Measurements from ENCODE around the gene ATPAF1. TPM values are rescaled to one million over a fixed set of nuclear protein-coding genes. Genes with fewer than 3 reads are reported as not detected.

ATPAF1 gene
- total and polyA plus RNA-seq, 9 of the 15 experiments (the other 6 are each of a cell fraction or from before 2014, with no cell fraction given): 6.3 to 56.2 (median 27.4) TPM

DNA sequence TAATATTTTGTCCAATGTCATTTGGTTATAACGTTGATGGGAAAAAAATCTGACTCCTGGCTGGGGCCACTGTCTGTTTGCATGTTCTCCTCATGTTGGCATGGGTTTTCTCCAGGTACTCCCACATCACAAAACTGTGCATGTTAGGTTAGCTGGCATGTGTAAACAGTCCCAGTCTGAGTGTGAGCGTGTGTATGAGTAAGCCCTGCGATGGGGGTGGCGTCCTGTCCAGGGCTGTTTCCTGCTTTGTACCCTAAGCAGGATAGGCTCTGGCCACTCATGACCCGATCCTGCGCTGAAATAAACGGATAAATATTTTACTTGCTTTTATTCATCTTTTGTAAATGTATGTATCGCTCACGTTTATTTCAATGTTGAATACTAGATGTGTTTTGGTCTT, 37.2 kb upstream of the ATPAF1 start:
- BruUV-seq (replicated peaks): no TSS peak
- Histone ChIP-seq H3K9me3 (replicated peaks; ENCODE audit: control insufficient read depth, insufficient read depth, low read depth, low read length) (no peaks in the 10 kb centered on the region), H3K79me2 (ENCODE audit: control insufficient read depth, insufficient read depth, low read length) (0 out of 3 replicates have a peak, but pooled peaks cover 5% of the 10 kb centered on the region), H3K27ac (ENCODE audit: extremely low read depth, low read depth, low read length) (no peak overlapping the region), H3K4me2 (ENCODE audit: insufficient read depth, low read length) (no peak overlapping the region), H4K20me1 (replicated peaks; ENCODE audit: control insufficient read depth, insufficient read depth, low read length) (no peaks in the 10 kb centered on the region), H3K9ac (ENCODE audit: insufficient read depth in 1 of 2, low read depth in 2 of 2, low read length in 2 of 2) (no peak overlapping the region), H2AFZ (ENCODE audit: low read depth, low read length) (no peak overlapping the region), H3K36me3 (ENCODE audit: control insufficient read depth, insufficient read depth, low read length) (peaks cover 78% of the 10 kb centered on the region), H3K4me1 (replicated peaks in 1 of 2; ENCODE audit: control insufficient read depth in 2 of 2, insufficient read depth in 2 of 2, low read length in 2 of 2) (no peaks in the 10 kb centered on the region), H3K27me3 (ENCODE audit: control insufficient read depth in 2 of 2, insufficient read depth in 2 of 2, low read length in 2 of 2) (no peaks in the 10 kb centered on the region), H3K9me1 (ENCODE audit: control insufficient read depth, insufficient read depth, low read length) (no peaks in the 10 kb centered on the region), H3K4me3 (no peak overlapping the region)
- WGBS (ENCODE audit: insufficient coverage, low coverage, missing lambda C conversion rate): 84% methylated on average over 9 of the region's 9 CpGs
- DNase-seq (ENCODE audit: extremely low read depth in 1 of 4, low spot score in 3 of 4) (no peak), ATAC-seq (no peak), FAIRE-seq (no peak)
- intact Hi-C loops (cut with micrococcal nuclease) (no loop called here), in situ Hi-C loops (cut with MboI) (no loop called here)
- TF ChIP-seq NFE2 (IDR thresholded peaks at IDR 0.05; ENCODE audit: low read depth): no peak
- no peak for TF ChIP-seq ZNF253 (CRISPR knock-in tag; conservative IDR thresholded peaks at IDR 0.05)
- TF ChIP-seq, protein P1, sequence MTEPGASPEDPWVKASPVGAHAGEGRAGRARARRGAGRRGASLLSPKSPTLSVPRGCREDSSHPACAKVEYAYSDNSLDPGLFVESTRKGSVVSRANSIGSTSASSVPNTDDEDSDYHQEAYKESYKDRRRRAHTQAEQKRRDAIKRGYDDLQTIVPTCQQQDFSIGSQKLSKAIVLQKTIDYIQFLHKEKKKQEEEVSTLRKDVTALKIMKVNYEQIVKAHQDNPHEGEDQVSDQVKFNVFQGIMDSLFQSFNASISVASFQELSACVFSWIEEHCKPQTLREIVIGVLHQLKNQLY (CRISPR knock-in tag; conservative IDR thresholded peaks at IDR 0.05): no peak
- TF ChIP-seq, protein P2, sequence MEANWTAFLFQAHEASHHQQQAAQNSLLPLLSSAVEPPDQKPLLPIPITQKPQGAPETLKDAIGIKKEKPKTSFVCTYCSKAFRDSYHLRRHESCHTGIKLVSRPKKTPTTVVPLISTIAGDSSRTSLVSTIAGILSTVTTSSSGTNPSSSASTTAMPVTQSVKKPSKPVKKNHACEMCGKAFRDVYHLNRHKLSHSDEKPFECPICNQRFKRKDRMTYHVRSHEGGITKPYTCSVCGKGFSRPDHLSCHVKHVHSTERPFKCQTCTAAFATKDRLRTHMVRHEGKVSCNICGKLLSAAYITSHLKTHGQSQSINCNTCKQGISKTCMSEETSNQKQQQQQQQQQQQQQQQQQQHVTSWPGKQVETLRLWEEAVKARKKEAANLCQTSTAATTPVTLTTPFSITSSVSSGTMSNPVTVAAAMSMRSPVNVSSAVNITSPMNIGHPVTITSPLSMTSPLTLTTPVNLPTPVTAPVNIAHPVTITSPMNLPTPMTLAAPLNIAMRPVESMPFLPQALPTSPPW (CRISPR knock-in tag; IDR thresholded peaks at IDR 0.05): no peak
- no peak for TF ChIP-seq MXI1 (IDR thresholded peaks at IDR 0.05; ENCODE audit: low read depth, low read length)
- no peak for TF ChIP-seq HNRNPH1 (optimal IDR thresholded peaks at IDR 0.05; ENCODE audit: low read depth, low read length)
- TF ChIP-seq MAFK (IDR thresholded peaks at IDR 0.05; ENCODE audit: low read length): no peak
- no peak for TF ChIP-seq ZC3H8 (IDR thresholded peaks at IDR 0.05)
- TF ChIP-seq, protein P3, sequence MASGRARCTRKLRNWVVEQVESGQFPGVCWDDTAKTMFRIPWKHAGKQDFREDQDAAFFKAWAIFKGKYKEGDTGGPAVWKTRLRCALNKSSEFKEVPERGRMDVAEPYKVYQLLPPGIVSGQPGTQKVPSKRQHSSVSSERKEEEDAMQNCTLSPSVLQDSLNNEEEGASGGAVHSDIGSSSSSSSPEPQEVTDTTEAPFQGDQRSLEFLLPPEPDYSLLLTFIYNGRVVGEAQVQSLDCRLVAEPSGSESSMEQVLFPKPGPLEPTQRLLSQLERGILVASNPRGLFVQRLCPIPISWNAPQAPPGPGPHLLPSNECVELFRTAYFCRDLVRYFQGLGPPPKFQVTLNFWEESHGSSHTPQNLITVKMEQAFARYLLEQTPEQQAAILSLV (tag; IDR thresholded peaks at IDR 0.05): no peak
- no peak for TF ChIP-seq TBL1XR1 (IDR thresholded peaks at IDR 0.05; ENCODE audit: low read length in 2 of 2)
- no peak for TF ChIP-seq ATF1 (CRISPR knock-in tag; IDR thresholded peaks at IDR 0.05)
- TF ChIP-seq ATF1 (tag; IDR thresholded peaks at IDR 0.05): no peak
- no peak for TF ChIP-seq NR2C1 (IDR thresholded peaks at IDR 0.05)
- TF ChIP-seq NR2C1 (tag; IDR thresholded peaks at IDR 0.05): no peak
- TF ChIP-seq CBFA2T3 (IDR thresholded peaks at IDR 0.05): no peak
- ChIA-PET POLR2A (interaction anchor here (0.7 to 2.7 kb wide), 2 partner anchors 9 to 10 kb away, joined by 3 to 7 read pairs; no protein-coding TSS in a partner anchor), CTCF (ENCODE audit: low intra/inter-chr PET ratio) (no interaction called here)

All from K562 (cell line).